ENCODE data around the gene EFNA2.
A peak's percentile ranks its signal among the peaks of the same experiment; 100 is the strongest.

Gene EFNA2

DNA sequence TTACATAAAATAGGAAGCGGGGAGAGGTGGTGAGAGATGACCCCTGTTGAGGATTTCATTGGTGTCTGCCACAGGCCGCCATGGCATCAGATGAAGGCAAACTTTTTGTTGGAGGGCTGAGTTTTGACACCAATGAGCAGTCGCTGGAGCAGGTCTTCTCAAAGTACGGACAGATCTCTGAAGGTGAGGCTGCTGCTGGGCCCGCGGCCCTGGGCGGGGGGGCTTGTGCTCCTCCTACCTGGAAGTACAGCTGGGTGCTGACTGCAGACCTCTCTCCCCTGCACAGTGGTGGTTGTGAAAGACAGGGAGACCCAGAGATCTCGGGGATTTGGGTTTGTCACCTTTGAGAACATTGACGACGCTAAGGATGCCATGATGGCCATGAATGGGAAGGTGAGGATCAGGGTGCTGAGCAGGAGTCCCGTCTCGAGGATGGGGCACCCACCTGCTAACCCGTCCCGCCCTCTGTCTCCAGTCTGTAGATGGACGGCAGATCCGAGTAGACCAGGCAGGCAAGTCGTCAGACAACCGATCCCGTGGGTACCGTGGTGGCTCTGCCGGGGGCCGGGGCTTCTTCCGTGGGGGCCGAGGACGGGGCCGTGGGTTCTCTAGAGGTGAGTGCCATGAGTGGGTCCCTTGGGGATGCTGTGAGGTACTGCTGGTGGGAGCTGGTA is 14.7 kb upstream of the EFNA2 start:
- DNase-seq: no peak

DNA sequence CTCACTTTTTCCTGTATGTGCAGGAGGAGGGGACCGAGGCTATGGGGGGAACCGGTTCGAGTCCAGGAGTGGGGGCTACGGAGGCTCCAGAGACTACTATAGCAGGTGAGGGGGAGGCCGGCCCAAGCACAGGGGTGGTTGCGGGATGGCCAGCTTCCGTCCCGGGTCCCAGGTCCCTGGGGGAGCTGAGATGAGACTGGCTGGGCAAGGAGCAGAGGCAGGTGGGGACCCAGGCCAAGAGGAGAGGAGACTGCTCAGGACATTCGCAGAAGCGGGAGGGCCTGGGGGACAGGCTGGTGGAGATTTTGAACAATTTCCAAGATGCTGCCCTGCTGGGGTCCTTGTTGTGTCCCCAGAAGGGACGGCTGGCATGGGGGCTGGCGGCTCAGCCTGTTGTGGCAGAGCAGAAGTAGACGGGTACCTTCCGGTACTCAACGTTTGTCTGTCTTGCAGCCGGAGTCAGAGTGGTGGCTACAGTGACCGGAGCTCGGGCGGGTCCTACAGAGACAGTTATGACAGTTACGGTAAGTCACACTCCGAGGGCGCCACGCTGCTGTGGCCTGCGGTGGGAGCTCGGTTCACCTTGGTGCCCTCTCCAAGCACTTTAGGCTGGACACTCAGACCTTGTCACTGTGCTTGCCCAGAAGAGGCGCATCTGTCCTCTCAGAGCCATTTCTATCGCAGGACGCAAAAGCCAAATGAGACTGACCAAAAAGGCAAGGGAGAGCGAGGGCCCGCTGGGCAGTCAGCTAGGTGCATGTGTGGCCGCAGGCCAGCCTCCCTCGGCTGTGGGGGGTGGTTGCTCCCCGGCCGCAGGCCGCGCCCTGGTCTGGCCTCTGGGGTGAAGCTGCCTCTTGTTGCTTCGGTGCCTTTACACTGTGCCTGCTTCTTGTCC is 13.9 kb upstream of the EFNA2 start:
- peak in 1 of 58 donors; percentile 20 for DNase-seq

DNA sequence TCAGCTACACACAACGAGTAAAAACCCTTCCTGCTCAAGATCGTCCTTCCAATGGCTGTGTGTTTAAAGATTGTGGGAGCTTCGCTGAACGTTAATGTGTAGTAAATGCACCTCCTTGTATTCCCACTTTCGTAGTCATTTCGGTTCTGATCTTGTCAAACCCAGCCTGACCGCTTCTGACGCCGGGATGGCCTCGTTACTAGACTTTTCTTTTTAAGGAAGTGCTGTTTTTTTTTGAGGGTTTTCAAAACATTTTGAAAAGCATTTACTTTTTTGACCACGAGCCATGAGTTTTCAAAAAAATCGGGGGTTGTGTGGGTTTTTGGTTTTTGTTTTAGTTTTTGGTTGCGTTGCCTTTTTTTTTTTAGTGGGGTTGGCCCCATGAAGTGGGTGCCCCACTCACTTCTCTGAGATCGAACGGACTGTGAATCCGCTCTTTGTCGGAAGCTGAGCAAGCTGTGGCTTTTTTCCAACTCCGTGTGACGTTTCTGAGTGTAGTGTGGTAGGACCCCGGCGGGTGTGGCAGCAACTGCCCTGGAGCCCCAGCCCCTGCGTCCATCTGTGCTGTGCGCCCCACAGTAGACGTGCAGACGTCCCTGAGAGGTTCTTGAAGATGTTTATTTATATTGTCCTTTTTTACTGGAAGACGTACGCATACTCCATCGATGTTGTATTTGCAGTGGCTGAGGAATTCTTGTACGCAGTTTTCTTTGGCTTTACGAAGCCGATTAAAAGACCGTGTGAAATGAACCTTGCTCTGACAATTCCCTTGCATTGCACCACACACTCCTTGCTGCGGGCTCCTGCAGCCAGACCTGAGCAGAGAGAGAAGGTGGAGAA is 13.0 kb upstream of the EFNA2 start:
- DNase-seq: peak in 8 of 58 donors; percentile 14 to 55 (median 22)

DNA sequence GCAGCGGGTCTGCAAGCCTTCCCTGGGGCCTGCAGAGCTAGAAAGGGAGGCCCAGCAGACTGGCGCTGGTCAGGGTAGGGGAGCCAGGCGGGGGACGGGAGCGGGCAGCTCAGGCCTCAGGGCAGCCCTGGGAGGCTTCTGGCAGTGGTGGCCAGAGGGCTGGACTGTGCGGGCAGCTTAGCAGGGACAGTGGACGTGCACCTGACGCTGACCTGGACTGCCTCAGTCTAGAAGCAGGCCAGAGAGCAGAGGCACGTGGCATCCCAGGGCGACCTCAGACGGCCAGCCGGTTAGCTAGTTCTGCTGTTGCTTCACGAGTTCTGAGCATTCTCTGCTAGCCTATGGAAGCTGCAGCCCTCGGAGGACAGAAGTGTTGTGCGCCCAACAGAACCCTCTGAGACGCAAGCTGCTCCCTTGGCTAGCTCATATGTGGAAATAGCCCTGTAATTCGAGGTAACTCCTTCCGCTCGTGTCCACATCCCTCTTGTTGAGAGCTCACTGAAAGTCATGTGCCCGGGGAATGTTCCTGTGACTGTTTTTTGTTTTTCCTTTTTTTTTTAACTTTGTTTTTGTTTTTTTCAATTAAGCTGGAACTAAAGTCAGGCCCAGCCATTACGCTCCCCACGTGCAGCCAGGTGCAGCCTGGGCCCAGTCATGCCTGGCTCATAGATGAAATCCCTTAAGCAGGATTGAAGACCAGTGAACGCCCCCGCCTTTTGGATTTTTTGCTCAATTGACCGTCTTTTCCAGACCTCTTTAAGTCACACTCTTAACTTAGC is 12.2 kb upstream of the EFNA2 start:
- DNase-seq: no peak

DNA sequence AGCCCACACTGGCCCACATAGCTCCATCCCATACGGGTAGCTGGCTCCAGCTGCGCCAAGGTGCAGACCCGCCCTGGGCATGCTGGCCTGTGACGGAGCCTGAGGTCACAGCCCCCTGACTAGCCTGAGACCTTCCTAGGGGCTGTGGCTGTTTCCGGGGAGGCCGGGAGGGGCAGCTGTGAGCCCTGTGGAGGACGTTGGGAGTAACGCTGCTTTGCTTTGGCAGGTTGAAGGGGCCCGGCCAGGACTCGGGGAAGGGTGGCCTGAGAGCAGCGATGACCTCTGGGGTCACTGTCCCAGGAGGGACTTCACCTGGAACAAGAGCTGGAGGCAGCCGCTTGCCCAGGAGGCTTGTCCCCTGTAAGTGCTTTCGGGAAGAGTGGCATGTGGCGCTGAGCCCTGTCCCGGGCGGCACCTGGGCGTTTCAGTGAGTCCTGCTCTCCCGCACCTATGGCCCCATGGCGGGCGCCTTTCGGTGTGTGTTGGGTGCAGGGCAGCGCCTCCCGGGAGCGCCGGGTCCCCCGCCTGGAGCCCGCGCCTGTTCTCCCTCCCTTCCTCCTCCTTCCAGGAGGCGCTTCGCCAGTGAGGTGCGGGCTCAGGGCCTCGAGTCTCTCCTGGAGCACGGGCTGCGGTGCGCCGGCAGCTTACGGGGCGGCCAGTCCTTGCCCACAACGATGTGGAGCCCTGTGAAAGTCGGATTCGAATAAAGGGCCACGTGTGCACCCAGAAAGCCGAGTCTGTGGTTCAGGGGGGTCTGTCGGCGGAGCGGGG is 11.4 kb upstream of the EFNA2 start:
- DNase-seq: no peak

DNA sequence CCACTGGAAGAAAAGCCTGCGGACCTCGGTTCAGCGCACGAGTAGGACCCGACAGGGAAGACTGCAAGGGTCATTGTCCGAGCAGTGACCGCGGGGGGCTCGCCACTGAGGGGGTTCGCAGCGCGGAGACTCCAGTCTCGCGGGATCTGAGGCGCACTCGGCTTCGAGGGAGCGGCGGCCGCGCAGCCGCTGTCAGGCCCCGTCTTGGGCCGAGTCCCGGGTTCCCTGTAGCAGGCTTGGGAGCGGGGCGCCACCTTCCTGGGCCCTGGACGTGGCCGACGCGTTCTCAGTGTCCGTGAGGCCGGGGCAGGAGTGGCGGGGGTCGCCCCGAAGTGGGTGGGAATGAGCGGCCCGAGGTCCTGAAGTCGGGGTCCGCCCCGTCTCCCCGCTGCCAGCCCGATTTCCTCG is 10.8 kb upstream of the EFNA2 start:
- peak in 2 of 58 donors; percentile 41 to 59 for DNase-seq

DNA sequence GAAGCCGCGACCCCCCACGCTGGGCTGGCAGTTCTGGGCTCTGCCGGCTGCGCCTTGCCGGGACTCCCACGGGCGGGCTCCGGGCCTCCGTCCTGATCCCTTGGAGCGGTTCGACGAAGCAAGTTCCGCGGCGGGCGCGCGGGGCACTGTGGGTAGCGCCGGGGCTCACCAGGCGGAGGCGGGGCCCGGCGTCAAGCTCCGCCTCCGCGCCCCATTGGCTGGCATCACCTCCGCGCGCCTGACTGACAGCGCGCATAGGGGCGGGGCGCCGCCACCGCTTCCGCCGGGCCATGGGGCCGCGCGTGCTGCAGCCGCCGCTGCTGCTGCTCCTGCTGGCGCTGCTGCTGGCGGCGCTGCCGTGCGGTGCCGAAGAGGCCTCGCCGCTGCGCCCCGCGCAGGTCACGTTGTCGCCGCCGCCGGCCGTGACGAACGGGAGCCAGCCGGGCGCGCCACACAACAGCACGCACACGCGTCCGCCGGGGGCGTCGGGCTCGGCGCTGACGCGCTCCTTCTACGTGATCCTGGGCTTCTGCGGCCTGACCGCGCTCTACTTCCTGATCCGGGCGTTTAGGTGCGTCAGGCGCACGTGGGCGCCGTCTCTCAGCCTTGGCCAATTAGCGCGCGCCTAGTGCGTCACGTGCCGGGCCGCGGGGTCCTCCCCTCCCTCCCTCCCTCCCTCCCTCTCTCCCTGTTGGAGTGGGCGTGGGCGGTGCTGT is 10.3 kb upstream of the EFNA2 start, which contains the start of gene FAM174C:
Gene FAM174C, plus strand, starts transcription at position 271 of the 716 bp plus-strand sequence. Its CDS starts 20 bp downstream, at position 291.
- DNase-seq: peak; percentile 61 to 98 (median 94)

DNA sequence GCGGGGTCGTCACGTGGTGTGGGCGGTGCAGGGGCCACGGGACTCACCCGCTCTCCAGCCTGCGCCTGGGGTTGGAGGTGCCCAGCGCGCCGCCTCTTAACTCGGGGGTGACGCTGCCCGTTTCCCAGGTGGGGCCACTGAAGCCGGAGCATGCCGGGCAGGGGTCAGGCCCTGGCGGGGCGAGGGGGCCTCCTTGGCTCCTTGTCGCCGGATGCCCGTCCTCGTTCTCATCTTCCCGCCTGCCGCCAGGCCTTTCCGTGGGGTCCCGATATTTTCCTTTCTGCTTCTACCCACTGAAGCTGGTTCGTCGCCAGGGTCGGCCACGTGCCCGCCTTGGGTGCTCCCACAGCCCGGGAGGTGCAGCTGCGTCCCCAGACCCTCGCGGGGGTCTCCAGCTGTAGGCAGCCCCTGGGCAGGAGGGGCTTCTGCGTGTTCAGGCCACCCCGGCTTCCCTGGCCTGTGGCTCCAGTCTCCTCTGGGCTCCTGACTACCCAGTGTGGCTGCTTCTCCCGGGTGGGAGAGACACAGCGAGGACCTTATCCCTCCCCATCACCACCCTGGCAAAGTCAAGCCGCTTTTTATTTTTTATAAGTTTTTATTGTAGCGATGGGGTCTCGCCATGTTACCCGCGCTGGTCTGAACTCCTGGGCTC is 9.6 kb upstream of the EFNA2 start:
- peak in 6 of 58 donors; percentile 56 to 75 (median 67) for DNase-seq

DNA sequence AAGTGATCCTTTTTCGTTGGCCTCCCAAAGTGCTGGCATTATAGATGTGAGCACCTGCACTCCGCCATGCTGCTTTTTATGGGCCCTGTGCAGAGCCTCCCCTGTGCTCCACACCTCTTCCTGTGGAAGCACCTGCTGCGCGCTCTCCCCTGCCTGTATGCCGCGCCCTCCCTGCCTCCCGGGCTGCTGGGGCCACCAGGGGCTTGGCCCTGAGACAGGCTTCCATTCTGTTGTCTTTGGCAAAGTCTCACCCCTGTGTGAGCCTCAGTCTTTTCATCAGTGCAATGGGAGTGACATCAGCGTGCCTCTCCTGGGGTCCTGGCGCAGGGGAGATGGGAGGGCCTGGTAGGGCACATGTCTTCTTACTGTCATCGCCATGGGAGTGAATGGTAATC is 9.0 kb upstream of the EFNA2 start:
- no peak for DNase-seq

DNA sequence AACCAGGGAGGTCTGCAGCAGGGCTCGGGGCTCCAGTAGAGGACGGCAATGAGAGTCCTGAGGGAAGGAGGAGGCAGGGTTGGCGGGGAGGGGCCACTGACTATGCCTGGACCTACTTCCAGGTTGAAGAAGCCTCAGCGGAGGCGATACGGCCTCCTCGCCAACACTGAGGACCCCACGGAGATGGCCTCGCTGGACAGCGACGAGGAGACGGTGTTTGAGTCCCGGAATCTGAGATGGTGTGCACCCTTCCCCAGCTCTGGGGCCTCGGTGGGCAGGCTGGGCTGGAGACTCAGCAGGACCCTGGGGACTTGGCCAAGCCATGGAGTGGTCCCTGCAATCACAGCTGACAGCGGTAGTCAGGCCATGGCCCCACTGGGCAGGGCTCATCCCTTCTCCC is 8.6 kb upstream of the EFNA2 start:
- no peak for DNase-seq

DNA sequence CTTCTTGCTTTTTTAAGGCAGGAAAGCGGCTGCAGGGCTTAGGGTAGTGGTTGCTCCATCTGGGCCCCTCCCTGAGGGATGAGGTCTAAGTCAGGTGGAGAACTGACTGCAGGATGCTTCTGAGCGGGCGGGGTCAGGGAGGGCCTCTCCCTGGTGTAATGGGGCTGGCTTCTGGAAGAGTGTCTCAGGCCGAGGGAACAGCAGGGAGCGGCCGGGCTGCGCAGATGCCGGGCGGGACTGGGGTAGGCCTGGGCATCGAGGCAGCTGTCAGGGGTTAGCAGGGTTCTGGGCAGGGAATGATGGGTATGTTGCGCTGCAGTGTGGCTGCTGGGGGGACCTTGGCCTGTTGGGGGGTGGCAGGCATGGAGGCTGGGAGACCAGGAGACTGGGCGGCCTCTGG is 7.6 kb upstream of the EFNA2 start:
- no peak for DNase-seq

DNA sequence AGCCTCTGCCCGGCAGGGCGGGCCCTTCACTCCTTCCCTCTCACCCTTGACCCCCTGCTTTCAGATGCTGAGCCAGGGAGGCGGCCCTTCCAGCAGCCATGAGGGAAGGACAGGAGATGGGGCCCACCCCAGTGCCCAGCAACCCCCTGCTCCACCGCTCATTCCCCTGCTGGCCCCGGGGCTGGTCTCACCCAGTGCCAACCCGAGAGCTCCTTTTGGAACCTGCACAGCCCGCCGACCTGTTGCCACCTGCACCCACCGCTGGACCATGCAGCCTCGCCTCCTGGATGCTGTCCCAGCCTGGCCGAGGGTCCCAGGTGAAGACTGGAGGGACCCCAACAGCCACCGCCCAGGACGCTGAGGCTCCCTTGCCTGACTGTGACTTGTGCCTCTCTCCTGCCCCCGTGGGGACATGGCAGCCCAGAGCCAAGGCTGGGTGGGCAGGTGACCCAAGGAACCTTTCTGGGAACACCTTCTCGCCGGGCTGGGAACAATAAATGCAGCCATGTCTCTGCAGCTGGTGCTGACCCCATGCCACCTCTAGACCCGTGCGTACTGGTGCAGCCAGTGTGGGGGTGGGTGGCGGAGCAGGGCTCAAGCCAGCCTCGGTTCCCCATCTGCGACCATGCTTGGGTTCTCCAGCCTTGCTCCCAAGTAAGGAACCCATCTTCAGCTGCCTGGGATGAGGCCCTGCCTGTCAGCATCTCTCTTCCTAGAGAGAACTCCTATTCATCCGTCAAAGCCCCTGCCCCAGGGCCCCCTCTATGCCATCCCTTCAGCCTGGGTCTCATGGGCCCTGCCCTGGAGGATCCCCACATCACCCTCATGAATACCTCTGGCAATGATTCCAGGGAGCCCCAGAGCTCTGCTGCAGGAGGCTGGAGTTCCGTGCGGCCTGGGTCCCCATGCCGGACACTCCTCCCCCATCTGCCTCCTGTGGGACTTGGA is 6.7 kb upstream of the EFNA2 start:
- no peak for DNase-seq

DNA sequence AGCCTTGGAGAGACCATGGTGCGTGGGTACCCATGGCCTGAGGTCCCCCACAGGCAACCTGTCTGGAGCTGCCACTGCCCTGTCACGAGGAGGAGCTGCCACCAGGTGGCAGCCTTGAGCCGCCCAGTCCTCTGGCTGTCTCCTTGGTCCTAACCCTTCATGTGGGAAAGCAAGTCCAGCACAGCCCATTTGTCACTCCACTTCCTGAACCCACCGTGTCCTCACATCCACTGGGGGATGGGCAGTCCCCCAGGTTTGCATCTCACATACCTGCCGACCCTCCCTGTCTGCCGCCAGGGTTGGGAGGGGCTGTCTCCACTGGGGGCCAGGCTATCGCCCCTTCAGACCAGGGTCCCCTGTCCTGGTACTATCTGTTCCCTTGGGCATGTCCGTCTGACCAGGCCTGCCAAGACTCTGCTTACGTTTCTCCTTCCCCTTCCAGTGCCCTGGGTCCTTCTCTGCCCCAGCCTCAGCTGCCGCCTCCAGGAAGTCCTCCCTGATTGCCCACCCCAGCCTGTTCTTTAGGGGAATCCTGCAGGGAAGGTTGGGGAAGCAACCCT is 5.8 kb upstream of the EFNA2 start:
- peak in 56 of 58 donors; percentile 9 to 91 (median 71) for DNase-seq

DNA sequence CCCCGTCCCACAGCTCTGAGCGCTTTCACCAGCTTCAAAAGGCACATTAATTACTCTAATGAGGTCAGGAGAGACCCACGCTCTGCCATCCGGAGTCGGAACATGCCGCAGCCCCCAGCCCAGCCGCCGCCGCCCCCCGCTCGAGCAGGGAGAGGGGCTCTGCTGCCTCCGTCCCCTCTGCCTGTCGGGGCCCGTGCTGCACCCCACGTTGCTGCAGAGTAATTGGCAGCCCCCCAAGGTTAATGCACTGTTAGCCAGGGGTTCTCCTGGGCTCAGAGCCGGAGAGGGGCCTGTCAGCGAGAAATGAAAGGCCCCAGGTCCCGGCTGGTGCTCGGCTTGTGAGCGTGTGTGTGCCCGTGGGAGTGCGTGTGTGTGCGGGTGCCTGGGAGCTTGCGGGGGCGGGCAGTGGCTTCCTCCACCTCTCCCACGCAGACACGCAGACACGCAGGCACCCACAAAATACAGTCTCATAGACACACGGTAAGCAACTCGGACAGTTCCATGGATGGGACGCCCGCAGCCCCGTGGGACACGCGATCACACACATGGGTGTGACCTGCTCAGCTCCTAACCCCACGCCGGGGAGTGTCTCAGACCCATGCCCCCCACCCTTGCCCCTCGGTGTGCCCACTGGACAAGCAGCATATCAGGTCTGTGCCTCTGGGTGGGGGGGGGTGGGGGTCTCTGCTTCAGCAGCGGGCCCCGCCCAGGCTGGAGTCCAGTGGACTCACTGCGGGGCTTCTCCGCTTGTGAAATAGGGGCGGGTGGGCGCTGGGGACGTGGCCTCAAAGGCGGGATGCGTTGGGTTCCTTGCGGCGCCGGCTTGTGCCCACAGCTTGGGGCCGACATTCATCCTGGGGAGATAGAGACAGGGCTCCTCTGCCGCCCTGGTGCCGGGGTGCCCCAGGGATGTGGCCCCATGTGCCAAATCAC is 4.8 kb upstream of the EFNA2 start:
- DNase-seq: no peak

DNA sequence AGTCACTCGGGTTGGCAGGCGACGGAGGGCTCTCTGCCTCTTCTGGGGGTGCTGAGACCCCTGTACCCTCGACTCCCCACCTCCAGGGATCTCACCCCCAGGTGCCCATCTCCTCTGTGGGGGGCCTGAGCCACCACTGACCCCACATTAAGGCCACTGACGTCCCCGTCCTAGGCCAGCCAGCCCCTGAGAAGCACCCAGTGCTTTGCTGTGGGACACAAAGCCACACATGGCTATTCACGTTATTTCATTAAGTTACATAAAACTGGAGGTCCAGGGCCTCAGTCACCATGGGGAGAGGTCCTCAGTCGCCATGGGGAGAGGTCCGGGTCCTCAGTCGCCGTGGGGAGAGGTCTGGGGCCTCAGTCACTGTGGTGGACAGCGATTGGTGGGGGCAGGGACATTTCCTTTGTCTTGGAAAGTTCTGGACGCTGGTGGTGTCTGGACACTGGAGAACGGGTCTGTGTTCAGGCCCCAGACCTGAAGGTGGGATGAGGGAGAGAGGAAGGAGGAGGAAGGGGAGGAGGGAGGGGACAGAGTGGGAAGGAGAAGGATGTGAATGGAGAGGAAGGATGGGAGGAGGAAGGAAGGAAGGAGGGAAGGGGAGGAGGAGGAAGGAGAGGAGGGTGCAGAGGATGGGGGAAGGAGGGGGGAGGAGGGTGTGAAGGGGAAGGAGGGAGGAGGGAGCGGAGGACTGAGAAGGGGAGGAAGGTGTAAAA is 3.9 kb upstream of the EFNA2 start:
- no peak for DNase-seq
